Fibroblast of lung (primary cell): ENCODE data around the gene SHC1.

Experiments used
- EZH2 ChIP-seq: IDR thresholded peaks from 2 replicates; pipeline ENCODE4 v1.5.1; 2012; ENCODE audit warnings: low read length, control low read depth, mild to moderate bottlenecking; ENCODE audit errors: missing control alignments
- TF ChIP-seq, protein P1 (sequence below), 2 donors: IDR thresholded peaks in 1 of 2; conservative IDR thresholded peaks in 1 of 2; 1 replicate in 1 of 2; 2 replicates in 1 of 2; pipeline ENCODE4 v1.5.1; 2011 to 2012; ENCODE audit warnings: low read length in 2 of 2, control low read depth in 1 of 2, inconsistent platforms in 1 of 2, low read depth in 1 of 2, mild to moderate bottlenecking in 1 of 2

DNA sequence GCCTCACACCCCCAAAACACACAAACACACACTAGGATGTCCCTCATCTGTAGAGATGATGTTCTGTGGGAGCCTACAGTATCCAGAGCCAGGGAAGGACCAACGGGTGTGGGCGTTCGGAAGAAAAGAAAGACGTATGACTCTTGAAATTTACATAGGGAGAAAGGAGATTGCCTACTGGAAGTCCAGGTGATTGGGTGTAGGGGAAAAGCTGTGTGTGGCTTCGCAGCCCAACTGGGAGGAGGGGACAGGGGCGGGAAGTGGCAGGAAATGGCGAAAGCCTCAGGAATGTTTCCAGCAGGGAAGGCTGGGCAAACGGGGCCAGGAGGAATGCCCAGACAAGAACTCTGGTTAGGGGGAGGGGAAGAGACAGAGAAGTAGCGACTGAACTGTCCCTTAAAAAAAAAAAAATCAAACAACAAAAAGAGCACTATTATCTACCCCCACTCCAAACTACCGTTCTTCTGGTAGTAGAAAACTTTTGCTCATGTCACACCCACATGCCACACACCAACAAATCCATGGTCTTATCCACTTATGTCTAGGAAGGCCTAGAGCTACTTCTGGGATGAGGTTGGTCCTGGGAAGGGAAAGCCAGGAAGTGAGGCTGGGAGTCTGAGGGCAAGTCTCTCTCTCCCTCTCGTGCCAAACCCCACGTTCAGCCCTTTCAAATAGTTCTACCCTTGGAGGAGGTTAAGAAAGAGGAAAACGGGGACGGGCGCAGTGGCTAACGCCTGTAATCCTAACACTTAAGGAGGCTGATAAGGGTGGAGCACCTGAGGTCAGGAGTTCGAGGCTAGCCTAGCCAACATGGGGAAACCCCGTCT lies 2.2 kb upstream of the SHC1 start:
- TF ChIP-seq, protein P1, sequence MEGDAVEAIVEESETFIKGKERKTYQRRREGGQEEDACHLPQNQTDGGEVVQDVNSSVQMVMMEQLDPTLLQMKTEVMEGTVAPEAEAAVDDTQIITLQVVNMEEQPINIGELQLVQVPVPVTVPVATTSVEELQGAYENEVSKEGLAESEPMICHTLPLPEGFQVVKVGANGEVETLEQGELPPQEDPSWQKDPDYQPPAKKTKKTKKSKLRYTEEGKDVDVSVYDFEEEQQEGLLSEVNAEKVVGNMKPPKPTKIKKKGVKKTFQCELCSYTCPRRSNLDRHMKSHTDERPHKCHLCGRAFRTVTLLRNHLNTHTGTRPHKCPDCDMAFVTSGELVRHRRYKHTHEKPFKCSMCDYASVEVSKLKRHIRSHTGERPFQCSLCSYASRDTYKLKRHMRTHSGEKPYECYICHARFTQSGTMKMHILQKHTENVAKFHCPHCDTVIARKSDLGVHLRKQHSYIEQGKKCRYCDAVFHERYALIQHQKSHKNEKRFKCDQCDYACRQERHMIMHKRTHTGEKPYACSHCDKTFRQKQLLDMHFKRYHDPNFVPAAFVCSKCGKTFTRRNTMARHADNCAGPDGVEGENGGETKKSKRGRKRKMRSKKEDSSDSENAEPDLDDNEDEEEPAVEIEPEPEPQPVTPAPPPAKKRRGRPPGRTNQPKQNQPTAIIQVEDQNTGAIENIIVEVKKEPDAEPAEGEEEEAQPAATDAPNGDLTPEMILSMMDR (conservative IDR thresholded peaks at IDR 0.05 in 1 of 2, IDR thresholded peaks at IDR 0.05 in 1 of 2; ENCODE audit: low read depth in 1 of 2, low read length in 2 of 2): no peak
- TF ChIP-seq EZH2: no peak
